Stimulated activated CD4-positive, alpha-beta T cell treated with anti-CD3 and anti-CD28 coated beads, TNF-alpha, amount 100 ng/mL, for 4 hours (primary cell): ENCODE results near the gene SMG5.

Source experiments
- DNase-seq, 3 experiments: peaks; one replicate each; pipeline ENCODE4 v3.0.0-alpha.2; 2020; ENCODE audit warnings: low read depth in 3 of 3

The SMG5 gene

GRCh38 chr1:156212833-156213643 lies 69.6 kb downstream of the SMG5 start, which contains the start of gene PMF1:
Gene PMF1, plus strand, starts transcription at chr1:156213007. Its CDS starts 9 bp downstream, at chr1:156213016.
- peak; percentile 92 to 96 (median 92) for DNase-seq

- no peak for DNase-seq
These were observed 70.5 kb downstream of the SMG5 start for GRCh38 chr1:156212130-156212529.

- no peak for DNase-seq
These were observed 71.4 kb downstream of the SMG5 start for GRCh38 chr1:156211243-156211642.

- DNase-seq: no peak
These were observed 77.9 kb downstream of the SMG5 start for GRCh38 chr1:156204686-156205085.

- no peak for DNase-seq
These were observed 79.3 kb downstream of the SMG5 start for GRCh38 chr1:156203331-156203730.

GRCh38 chr1:156200044-156200443 lies 82.6 kb downstream of the SMG5 start:
- DNase-seq: no peak
